ENCODE data around the gene BCL11B. TPM values are rescaled to one million over a fixed set of nuclear protein-coding genes. Genes with fewer than 3 reads are reported as not detected.

BCL11B gene
- total and polyA plus RNA-seq, 2 of the 8 experiments (the other 6 are each of a cell fraction or from before 2014, with no cell fraction given) = 0.63 to 5.9 TPM

DNA sequence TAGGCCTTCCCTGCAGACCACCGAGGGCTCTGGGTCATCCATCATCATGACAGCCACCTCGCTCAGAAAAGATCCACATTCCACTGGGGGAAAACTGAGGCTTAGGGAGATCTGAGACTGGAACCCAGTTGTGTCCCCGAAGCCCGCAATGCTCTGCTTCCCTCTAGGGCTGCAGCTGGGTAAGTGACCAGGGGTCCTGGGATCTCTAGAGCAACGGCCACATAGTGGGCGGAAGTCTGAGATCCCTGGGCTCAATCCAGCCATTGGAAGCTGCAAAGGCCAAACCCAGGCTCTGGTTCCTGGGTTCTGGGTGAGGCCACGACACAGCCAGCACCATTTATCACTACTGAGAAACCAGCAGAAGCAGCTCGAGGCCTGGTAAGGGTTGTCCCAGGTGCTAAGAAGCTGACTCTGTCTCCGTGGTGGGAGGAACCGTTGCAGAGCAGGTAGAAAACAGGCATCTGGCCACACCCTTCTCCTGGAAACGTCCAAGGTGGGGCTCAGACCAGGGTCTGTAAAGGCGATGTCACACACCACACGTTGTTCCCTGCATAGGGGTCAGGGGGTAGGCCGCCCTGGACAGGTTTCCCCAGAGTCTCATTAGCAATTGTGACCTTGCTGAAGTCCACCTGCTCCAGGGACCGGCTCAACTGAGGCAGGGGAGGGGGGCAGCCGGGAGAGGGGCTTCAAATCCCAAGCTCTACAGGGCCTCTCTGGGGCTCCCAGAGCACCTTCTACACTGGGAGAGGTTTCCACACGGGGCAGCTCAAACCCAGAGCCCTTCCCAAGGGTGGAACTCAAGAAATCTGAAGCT is 38.6 kb downstream of the BCL11B start:
- Histone ChIP-seq H3K4me3 (ENCODE audit: extremely low read depth in 1 of 4, insufficient read depth in 2 of 4, low read depth in 3 of 4, low read length in 4 of 4) (no peak overlapping the region), H3K9me3 (ENCODE audit: insufficient read depth in 2 of 2, low read depth in 1 of 2, low read length in 1 of 2) (no peaks in the 10 kb centered on the region), H3K4me2 (ENCODE audit: insufficient read depth in 1 of 2, low read depth in 2 of 2, low read length in 2 of 2) (no peak overlapping the region; a peak in 1 of 4 replicates), H3K23me2 (ENCODE audit: low read depth, low read length) (peaks cover 9% of the 10 kb centered on the region; the same call in 1 of the 2 replicates), H3K27me3 (replicated peaks in 1 of 4; ENCODE audit: control insufficient read depth in 3 of 4, extremely low read depth in 1 of 4, insufficient read depth in 3 of 4, low read length in 3 of 4) (no peaks in the 10 kb centered on the region), H4K5ac (ENCODE audit: insufficient read length, low read depth, low read length) (no peak overlapping the region), H3K27ac (ENCODE audit: low read depth, low read length) (no peak overlapping the region), H3K79me1 (ENCODE audit: low read depth, low read length) (peaks cover 4% of the 10 kb centered on the region; the same call in 1 of the 2 replicates), H2BK15ac (ENCODE audit: low read length) (0 out of 2 replicates have a peak overlapping the region, but pooled peaks have one; percentile 29), H3K4me1 (replicated peaks in 1 of 4; ENCODE audit: control insufficient read depth in 3 of 4, insufficient read depth in 4 of 4, low read length in 3 of 4) (peaks cover 4 to 21% (median 15%) of the 10 kb centered on the region in 4 experiments), H4K91ac (replicated peaks; ENCODE audit: insufficient read length, low read length) (no peak overlapping the region), H3K18ac (ENCODE audit: extremely low read depth, low read length) (peak overlapping the region; percentile 48; the same call in 1 of the 2 replicates), H2AFZ (ENCODE audit: low read length) (no peak overlapping the region), H2AK5ac (ENCODE audit: low read depth, low read length) (0 out of 2 replicates have a peak overlapping the region, but pooled peaks have one; percentile 45), H3K36me3 (ENCODE audit: control insufficient read depth in 2 of 4, insufficient read depth in 4 of 4, low read length in 3 of 4) (no peaks in the 10 kb centered on the region), H2BK12ac (ENCODE audit: low read depth, low read length) (peak overlapping the region; percentile 75; the same call in 1 of the 2 replicates), H3K56ac (replicated peaks; ENCODE audit: insufficient read length, low read depth, low read length) (no peak overlapping the region), H3K14ac (ENCODE audit: insufficient read length) (no peak overlapping the region), H2BK5ac (ENCODE audit: low read depth, low read length) (peak overlapping the region; percentile 60; the same call in 1 of the 2 replicates), H3K23ac (ENCODE audit: insufficient read length) (no peak overlapping the region), H4K8ac (ENCODE audit: extremely low read depth, insufficient read depth, low read length) (peak overlapping the region; percentile 63; the same call in 1 of the 2 replicates), H2BK120ac (replicated peaks; ENCODE audit: low read depth, low read length) (no peak overlapping the region), H3K79me2 (ENCODE audit: control insufficient read depth in 1 of 2, insufficient read depth in 2 of 2, low read length in 2 of 2) (peaks cover 0 to 36% of the 10 kb centered on the region in 2 experiments; a peak in 1 of 4 replicates), H2BK20ac (ENCODE audit: low read length) (0 out of 2 replicates have a peak overlapping the region, but pooled peaks have one; percentile 61), H3K4ac (replicated peaks; ENCODE audit: insufficient read length, low read depth, low read length) (no peak overlapping the region), H3K9ac (replicated peaks in 1 of 4; ENCODE audit: extremely low read depth in 1 of 4, low read depth in 3 of 4, low read length in 3 of 4) (no peak overlapping the region), H4K20me1 (replicated peaks in 1 of 2; ENCODE audit: control insufficient read depth in 1 of 2, insufficient read depth in 2 of 2, low read length in 2 of 2) (no peaks in the 10 kb centered on the region)
- TF ChIP-seq CBX8 (IDR thresholded peaks at IDR 0.05; ENCODE audit: borderline replicate concordance, low read depth, low read length) (no peak), CREB1 (IDR thresholded peaks at IDR 0.05) (no peak), TBP (IDR thresholded peaks at IDR 0.05; ENCODE audit: low read depth, low read length) (no peak), KDM4A (IDR thresholded peaks at IDR 0.05; ENCODE audit: low read depth, low read length, severe bottlenecking) (no peak), RAD21 (IDR thresholded peaks at IDR 0.05 in 1 of 2, conservative IDR thresholded peaks at IDR 0.05 in 1 of 2; ENCODE audit: low read depth in 2 of 2, low read length in 2 of 2) (peak; percentile 15 to 31; a peak in 1 of 4 replicates)
- TF ChIP-seq, protein P1, sequence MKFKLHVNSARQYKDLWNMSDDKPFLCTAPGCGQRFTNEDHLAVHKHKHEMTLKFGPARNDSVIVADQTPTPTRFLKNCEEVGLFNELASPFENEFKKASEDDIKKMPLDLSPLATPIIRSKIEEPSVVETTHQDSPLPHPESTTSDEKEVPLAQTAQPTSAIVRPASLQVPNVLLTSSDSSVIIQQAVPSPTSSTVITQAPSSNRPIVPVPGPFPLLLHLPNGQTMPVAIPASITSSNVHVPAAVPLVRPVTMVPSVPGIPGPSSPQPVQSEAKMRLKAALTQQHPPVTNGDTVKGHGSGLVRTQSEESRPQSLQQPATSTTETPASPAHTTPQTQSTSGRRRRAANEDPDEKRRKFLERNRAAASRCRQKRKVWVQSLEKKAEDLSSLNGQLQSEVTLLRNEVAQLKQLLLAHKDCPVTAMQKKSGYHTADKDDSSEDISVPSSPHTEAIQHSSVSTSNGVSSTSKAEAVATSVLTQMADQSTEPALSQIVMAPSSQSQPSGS (IDR thresholded peaks at IDR 0.05; ENCODE audit: low read length) = no peak
- CTCF ChIA-PET (ENCODE audit: partially characterized antibody) = interaction anchor here (0.6 to 7.5 kb wide), 9 partner anchors 8 to 525 kb away, joined by 3 to 45 read pairs (median 4); partner anchors contain the start of gene BCL11B
- POLR2A ChIA-PET (ENCODE audit: partially characterized antibody) = interaction anchor here (4.4 kb wide), 1 partner anchor 12 kb away, joined by 28 read pairs; no protein-coding TSS in a partner anchor
- DNase-seq (ENCODE audit: low read depth in 1 of 2, low spot score in 2 of 2) = no peak
- FAIRE-seq = no peak
- 85% methylated on average over 16 of the region's 17 CpGs; no CpG with 5 or more reads in 1 of the 2 experiments for WGBS, 2 experiments (ENCODE audit: extremely low coverage in 1 of 2, insufficient coverage in 1 of 2, insufficient read length in 1 of 2, insufficient replicate concordance in 2 of 2, low coverage in 1 of 2, low lambda C conversion rate in 2 of 2, missing lambda C conversion rate in 1 of 2)

Data from H1 (cell line).